ACC112 (cell line): Measurements from ENCODE around the gene CHSY1.

ENCODE experiments used
- H2AFZ ChIP-seq: fragments of 200-600 bp; sonication (generic); one replicate; pipeline ENCODE4 v1.6.0; 2017; ENCODE audit warnings: antibody characterized with exemption, low read length; ENCODE audit not compliant: unreplicated experiment
- H3K27ac ChIP-seq: fragments of 200-600 bp; sonication (generic); 2 replicates; pipeline ENCODE4 v1.5.1; 2014; ENCODE audit warnings: low read depth, mild to moderate bottlenecking, antibody characterized with exemption, low read length, moderate library complexity
- H3K27me3 ChIP-seq: fragments of 200-600 bp; sonication (generic); 2 replicates; pipeline ENCODE4 v1.6.1; 2014; ENCODE audit warnings: mild to moderate bottlenecking, antibody characterized with exemption, low read length, moderate library complexity, mixed read lengths; ENCODE audit not compliant: insufficient read depth
- H3K36me3 ChIP-seq: fragments of 200-600 bp; sonication (generic); 2 replicates; pipeline ENCODE4 v1.6.1; 2016; ENCODE audit warnings: mild to moderate bottlenecking, antibody characterized with exemption, low read length, moderate library complexity, mixed read lengths; ENCODE audit not compliant: insufficient read depth
- H3K4me1 ChIP-seq: fragments of 200-600 bp; sonication (generic); one replicate; pipeline ENCODE4 v1.6.1; 2016; ENCODE audit warnings: low read length, mixed read lengths; ENCODE audit not compliant: insufficient read depth, unreplicated experiment, control insufficient read depth
- H3K4me3 ChIP-seq: fragments of 200-600 bp; sonication (generic); 2 replicates; pipeline ENCODE4 v1.5.1; 2014; ENCODE audit warnings: mild to moderate bottlenecking, low read depth, low read length
- H3K79me2 ChIP-seq: fragments of 200-600 bp; sonication (generic); one replicate; pipeline ENCODE4 v1.6.0; 2016; ENCODE audit warnings: low read length; ENCODE audit not compliant: control insufficient read depth, unreplicated experiment, insufficient read depth

Gene CHSY1

GRCh38 chr15:101206176-101206591 lies 45.7 kb downstream of the CHSY1 start:
- Histone ChIP-seq H3K36me3 (no peaks in the 10 kb centered on the region; the same call in none of the 2 replicates), H3K4me1 (peaks cover 70% of the 10 kb centered on the region), H3K4me3 (no peak overlapping the region), H3K27ac (peak overlapping the region; percentile 86), H3K27me3 (no peaks in the 10 kb centered on the region), H3K79me2 (peaks cover 88% of the 10 kb centered on the region), H2AFZ (no peak overlapping the region)

DNA sequence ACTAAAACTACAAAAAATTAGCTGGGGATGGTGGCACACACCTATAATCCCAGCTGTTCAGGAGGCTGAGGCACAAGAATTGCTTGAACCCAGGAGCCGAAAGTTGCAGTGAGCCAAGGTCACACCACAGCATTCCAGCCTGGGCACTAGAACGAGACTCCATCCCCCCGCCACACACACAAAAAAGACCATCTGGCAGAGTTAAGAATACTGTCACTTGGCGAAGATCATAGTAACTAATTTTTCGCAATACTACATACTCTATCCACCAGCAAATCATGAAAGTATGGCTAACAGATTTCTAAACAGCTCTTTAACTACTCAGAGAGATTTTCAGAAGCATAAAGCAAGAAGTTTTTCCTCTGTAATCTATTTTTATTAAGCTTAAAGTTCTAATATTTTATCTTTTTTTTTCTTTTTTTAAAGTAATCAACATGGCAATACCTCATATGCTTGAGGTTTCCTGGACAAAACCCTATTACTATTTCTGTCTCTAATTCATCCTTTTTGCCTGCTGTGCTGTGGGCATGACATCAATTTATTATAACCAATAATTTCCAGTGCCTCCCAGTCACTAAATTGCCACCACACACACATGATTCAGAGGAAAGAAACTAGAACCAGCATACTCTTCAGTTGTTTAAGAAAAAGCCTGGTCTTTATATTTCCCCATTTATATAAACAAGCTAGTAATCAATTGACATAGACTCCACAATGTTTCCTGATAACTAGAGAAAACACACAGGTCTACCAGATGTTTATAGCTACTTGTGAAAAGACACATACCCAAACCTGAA lies 46.9 kb downstream of the CHSY1 start:
- Histone ChIP-seq H2AFZ (no peak overlapping the region), H3K36me3 (no peaks in the 10 kb centered on the region; the same call in none of the 2 replicates), H3K4me1 (peaks cover 76% of the 10 kb centered on the region), H3K27ac (peak overlapping the region; percentile 52; the same call in 1 of the 2 replicates), H3K4me3 (no peak overlapping the region), H3K79me2 (peaks cover 88% of the 10 kb centered on the region), H3K27me3 (no peaks in the 10 kb centered on the region)

- H3K4me3 ChIP-seq = no peak overlapping the region
- H2AFZ ChIP-seq = no peak overlapping the region
- no peaks in the 10 kb centered on the region; the same call in 1 of the 2 replicates for H3K36me3 ChIP-seq
- H3K27ac ChIP-seq = peak overlapping the region; percentile 15; the same call in 1 of the 2 replicates
- peaks cover 72% of the 10 kb centered on the region for H3K4me1 ChIP-seq
- no peaks in the 10 kb centered on the region for H3K27me3 ChIP-seq
- peaks cover 81% of the 10 kb centered on the region for H3K79me2 ChIP-seq
Observed at GRCh38 chr15:101203607-101204189, 48.1 kb downstream of the CHSY1 start.

DNA sequence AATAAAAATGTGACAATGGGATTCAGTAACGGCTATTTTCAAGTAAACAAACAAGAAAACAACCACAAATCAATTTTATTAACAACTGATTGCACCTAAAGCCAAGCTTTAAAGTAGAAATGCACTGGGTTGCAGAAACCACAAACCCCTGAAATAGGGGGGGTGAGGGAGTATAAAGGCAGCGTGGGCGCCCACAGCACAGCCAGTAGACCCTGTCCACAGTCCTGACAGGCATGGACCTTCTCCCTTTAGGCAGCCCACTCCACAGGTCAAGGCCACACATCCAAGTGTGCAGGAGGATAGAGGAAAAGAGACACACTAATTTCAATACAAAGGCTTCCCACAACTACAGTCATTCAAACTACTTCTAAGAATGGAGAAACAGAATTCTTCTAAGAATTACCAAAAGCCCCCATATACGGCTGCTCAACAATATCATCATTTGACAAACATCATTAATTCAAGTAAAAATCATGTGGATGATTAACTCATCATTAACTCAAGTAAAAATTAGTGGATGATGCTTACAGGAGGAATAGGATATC lies 48.7 kb downstream of the CHSY1 start:
- Histone ChIP-seq H3K79me2 (peaks cover 81% of the 10 kb centered on the region), H3K27me3 (no peaks in the 10 kb centered on the region), H3K4me3 (no peak overlapping the region), H3K27ac (peak overlapping the region; percentile 15; the same call in 1 of the 2 replicates), H2AFZ (no peak overlapping the region), H3K36me3 (no peaks in the 10 kb centered on the region; the same call in 1 of the 2 replicates), H3K4me1 (peaks cover 76% of the 10 kb centered on the region)

- peak overlapping the region; percentile 46 for H3K4me3 ChIP-seq
- H2AFZ ChIP-seq = no peak overlapping the region
Observed at GRCh38 chr15:101201411-101202174, 50.3 kb downstream of the CHSY1 start.

GRCh38 chr15:101200181-101200580 lies 51.7 kb downstream of the CHSY1 start:
- H2AFZ ChIP-seq = no peak overlapping the region
- H3K27ac ChIP-seq = peak overlapping the region; percentile 96
- H3K4me1 ChIP-seq = peaks cover 53% of the 10 kb centered on the region
- peak overlapping the region; percentile 10; the same call in 1 of the 2 replicates for H3K4me3 ChIP-seq
- H3K36me3 ChIP-seq = no peaks in the 10 kb centered on the region
- H3K79me2 ChIP-seq = peaks cover 79% of the 10 kb centered on the region
- H3K27me3 ChIP-seq = no peaks in the 10 kb centered on the region

More at GRCh38 chr15:101201411-101202174, 50.3 kb downstream of the CHSY1 start:
- H3K27me3 ChIP-seq = no peaks in the 10 kb centered on the region
- no peaks in the 10 kb centered on the region for H3K36me3 ChIP-seq
- peaks cover 81% of the 10 kb centered on the region for H3K79me2 ChIP-seq
- peak overlapping the region; percentile 96 for H3K27ac ChIP-seq
- H3K4me1 ChIP-seq = peaks cover 64% of the 10 kb centered on the region

DNA sequence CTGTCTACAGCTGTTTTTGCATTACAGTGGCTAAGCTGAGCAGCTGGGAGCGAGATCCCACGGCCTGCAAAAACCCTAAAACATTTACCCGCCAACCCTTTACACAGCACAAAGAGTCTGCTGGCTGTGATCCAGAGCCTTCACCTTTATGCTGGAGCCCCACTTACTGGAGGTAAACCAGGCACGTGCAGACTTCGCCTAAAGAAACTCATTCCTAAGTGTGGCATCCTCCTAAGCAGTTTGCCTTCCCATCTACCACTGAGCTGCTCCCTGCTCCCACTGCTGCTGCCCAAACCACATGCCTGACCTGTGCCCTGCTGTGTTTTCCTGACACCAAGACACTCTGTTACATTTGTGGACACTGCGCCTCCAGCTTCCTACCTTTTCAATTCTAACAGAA lies 53.0 kb downstream of the CHSY1 start:
- Histone ChIP-seq H3K27ac (peak overlapping the region; percentile 96), H3K79me2 (peaks cover 79% of the 10 kb centered on the region), H2AFZ (no peak overlapping the region), H3K36me3 (no peaks in the 10 kb centered on the region), H3K4me1 (peaks cover 61% of the 10 kb centered on the region), H3K27me3 (no peaks in the 10 kb centered on the region), H3K4me3 (peak overlapping the region; percentile 18; the same call in 1 of the 2 replicates)

- Histone ChIP-seq H3K4me3 (no peak overlapping the region), H3K36me3 (no peaks in the 10 kb centered on the region), H3K4me1 (peaks cover 61% of the 10 kb centered on the region), H2AFZ (no peak overlapping the region), H3K79me2 (peaks cover 79% of the 10 kb centered on the region), H3K27ac (peak overlapping the region; percentile 96), H3K27me3 (no peaks in the 10 kb centered on the region)
Observed at GRCh38 chr15:101198031-101198575, 53.7 kb downstream of the CHSY1 start.

DNA sequence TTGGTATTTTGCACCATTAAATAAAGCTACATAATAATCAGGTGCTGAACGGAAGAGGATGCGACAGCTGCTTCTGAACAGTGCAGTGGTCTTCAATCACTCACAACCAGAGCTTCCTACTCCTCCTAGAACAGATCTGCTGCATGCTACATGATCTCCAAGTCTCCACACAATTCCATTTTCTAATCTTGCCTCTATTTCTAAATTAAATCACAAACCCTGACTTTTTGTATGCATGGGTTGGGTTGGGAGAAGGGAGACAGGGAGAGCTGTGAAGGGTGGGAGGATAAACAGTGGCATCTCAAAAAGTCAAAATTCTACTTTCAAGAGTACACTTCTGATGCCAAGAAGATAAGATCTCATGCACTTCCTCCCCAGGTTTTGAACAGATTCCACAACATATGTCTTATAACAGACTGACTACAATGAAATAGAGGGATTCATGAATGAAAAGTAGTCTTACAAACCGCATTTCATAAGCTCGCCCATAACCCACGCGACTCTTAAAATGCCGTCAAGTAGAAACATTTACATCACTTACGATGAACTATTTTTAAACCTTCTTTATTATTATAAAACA lies 57.2 kb downstream of the CHSY1 start:
- peaks cover 93% of the 10 kb centered on the region for H3K79me2 ChIP-seq
- H3K4me1 ChIP-seq = peaks cover 67% of the 10 kb centered on the region
- 0 out of 2 replicates have a peak overlapping the region, but pooled peaks have one; percentile 66 for H3K4me3 ChIP-seq
- H3K27me3 ChIP-seq = no peaks in the 10 kb centered on the region
- no peaks in the 10 kb centered on the region for H3K36me3 ChIP-seq
- no peak overlapping the region for H2AFZ ChIP-seq
- peak overlapping the region; percentile 96; the same call in 1 of the 2 replicates for H3K27ac ChIP-seq
